GM12872 (cell line): ENCODE data around the gene DOCK9.

Source experiments
- TF ChIP-seq, protein P1 (sequence below): IDR thresholded peaks from 3 replicates; pipeline ENCODE4 v1.5.1; 2011; ENCODE audit warnings: low read depth, mild to moderate bottlenecking, low read length, moderate library complexity; ENCODE audit not compliant: insufficient read depth

DOCK9 gene

DNA sequence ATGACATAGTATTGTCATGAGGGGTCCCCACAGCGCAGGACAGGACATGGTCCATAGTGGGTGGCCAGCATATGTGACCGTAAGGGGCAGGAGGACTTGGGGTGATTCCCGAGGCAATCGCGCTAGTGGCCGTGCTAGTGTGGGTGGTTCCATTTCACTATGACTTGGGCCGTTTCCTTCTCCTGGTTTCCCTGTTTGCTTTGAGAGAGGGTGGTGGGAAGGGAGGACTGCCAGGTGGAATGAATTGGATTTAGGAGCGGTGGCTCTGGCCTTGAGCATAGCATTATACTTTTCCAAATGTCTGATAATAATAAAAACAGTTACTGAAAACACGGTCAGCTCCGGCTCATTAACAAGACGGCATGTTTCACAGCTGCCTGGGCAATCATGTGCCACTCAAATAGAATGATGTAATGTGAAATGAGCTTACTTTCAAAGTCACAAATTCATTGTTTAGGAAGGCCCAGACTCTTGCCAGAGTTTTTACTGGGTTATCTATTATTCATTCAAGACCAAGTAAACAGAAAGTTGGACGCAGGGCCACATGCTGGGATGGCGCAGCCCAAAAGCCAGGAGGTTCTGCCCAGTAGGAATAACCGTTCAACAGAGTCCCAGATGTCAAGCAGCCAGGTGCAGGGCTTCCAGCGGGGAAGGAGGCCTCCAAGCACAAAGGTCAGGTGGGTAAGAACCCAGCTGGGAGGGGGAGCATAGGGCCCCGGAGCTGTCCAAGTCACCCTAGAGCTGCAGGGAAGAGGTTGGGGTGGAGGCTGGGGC, 205.8 kb downstream of the DOCK9 start:
- TF ChIP-seq, protein P1, sequence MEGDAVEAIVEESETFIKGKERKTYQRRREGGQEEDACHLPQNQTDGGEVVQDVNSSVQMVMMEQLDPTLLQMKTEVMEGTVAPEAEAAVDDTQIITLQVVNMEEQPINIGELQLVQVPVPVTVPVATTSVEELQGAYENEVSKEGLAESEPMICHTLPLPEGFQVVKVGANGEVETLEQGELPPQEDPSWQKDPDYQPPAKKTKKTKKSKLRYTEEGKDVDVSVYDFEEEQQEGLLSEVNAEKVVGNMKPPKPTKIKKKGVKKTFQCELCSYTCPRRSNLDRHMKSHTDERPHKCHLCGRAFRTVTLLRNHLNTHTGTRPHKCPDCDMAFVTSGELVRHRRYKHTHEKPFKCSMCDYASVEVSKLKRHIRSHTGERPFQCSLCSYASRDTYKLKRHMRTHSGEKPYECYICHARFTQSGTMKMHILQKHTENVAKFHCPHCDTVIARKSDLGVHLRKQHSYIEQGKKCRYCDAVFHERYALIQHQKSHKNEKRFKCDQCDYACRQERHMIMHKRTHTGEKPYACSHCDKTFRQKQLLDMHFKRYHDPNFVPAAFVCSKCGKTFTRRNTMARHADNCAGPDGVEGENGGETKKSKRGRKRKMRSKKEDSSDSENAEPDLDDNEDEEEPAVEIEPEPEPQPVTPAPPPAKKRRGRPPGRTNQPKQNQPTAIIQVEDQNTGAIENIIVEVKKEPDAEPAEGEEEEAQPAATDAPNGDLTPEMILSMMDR = no peak

DNA sequence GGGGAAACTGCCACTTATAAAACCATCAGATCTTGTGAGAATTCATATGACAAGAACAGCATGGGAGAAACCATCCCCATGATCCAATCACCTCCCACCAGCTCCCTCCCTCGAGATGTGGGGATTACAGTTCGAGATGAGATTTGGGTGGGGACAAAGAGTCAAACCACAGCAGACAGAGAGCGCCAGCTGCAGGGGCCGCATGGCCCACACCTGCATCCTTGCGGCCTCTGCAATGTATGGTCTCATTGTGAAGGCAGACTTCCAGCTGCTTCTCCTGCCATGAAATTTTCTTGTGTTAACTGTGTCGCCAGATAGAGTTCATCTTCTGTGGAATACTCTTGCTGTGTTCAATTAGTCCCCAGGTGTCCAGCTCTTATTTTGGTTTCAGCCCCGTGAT, 208.1 kb downstream of the DOCK9 start:
- TF ChIP-seq, protein P1 = no peak

DNA sequence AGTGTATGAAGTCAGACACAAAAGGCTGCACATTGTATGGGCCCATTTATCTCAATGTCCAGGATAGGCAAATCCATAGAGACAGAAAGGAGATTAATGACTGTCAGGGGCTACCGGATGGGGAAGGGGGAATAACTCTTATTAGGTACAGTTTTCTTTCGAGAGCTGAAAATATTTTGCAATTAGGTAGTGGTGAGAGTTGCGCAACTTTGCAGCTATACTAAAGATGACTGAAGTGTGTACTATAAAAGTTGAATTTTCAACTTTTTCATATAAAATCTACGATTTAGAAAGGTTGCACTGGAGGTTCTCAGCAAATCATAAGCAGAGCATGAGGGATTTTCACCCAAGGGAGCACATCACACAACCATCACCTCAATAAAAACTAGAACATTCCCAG, 209.3 kb downstream of the DOCK9 start:
- TF ChIP-seq, protein P1 = no peak

DNA sequence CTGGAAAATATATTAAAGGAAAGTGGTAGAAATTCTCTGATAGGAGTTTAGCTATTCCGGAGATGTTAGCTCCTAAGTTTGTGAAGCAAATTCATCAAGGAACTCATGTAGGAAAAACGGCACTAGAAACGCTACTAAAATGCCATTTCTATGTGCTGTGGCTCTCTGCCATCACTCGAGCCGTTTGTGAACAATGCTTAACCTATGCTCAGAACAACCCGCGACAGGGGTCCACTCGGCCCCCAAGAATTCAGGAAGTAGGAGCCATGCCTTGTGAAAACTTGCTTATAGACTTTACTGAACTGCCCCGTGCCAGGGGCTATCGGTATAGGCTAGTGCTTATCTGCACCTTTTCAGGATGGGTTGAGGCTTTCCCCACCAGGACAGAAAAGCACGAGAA, 211.2 kb downstream of the DOCK9 start:
- TF ChIP-seq, protein P1 = no peak

DNA sequence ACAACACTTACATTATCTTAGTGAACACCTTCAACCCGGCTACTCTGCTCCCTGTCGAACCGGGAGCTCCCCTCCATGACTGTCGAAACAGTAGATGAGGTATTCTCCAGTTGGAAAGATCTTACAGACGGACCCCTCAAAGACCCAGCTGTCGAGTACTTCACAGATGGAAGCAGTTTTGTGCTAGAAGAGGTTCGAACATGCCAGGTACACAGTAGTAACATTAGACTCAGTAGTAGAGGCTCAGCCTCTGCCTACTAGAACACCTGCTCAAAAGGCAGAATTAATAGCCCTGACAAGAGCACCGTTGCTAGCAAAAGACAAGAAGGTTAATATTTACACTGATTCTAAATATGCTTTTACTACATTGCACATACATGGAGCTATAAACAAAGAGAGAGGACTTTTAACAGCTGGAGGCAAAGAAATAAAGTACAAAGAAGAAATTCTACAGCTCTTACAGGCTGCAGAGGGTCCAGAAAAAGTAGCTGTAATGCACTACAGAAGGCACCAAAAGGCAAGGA, 211.8 kb downstream of the DOCK9 start:
- TF ChIP-seq, protein P1 = no peak

DNA sequence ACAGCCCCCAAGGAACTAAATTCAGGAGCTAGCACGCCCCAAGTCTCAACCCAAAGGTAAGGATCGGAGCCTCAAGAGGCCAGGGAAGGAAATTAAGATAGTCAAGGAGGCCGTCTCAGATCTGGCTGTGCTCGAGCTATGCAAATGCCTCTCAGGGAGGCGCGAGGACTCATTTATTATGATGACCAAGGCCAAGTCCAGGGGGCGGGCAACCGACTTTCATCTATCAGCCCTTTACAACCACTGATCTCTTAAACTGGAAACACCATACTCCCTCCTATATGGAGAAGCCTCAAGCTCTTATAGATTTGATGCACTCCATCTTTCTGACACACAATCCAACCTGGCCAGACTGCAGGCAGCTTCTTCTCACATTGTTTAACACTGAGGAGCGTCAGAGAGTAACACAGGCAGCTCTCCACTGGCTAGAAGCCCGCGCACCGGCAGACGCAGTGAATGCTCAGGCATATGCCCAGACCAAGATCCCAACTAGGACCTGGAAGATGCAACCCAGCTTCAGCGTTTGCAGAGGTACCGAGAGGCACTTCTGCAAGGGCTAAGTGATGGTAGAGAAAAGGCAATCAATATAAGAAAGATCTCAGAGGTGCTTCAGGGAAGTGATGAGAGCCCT, 215.8 kb downstream of the DOCK9 start:
- TF ChIP-seq, protein P1 = no peak

DNA sequence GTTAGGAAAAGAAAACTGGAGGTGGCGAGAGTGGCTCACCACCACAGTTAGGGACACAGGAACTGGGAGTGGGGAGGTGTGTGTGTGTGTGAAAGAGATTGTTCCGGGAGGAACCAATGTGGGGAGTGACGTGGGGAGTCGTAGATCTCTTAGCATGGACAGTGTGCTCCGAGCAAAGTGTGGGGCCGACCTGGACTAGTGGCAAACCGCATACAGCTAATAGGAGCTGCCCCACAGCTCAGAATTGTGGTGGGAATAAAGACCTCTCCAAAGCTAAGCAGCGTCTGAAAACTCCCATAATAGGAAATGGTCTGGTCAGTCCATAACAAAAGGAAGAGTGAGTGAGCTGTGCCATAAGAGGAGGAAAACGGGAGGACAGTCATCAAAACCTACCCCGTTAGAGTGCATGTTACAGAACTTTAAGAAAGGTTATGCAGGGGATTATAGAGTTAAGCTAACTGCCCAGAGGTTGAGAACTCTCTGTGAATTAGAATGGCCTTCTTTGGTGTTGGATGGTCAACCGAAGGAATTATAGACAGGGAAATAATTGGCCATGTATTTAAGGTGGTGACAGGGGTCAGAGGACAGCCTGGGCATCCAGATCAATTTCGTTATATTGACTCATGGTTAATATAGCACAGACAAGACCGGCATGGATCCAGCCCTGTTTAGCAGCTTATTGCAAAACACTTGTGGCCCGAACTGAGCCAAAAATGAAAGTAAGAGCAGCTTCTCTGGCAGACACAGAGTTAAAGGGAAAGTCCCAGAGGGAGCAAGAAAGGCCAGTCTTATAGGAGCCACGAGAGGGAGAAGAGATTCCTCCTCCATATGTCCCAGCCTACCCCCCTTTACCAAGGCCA, 216.5 kb downstream of the DOCK9 start:
- TF ChIP-seq, protein P1 = no peak
